Thoracic aorta (tissue), 2 donors: ENCODE results near the gene FGFR3. TPM values are rescaled to one million over a fixed set of nuclear protein-coding genes. Genes with fewer than 3 reads are reported as not detected.

Experiments
- ATAC-seq: fragments of 150-250 bp; one replicate; pipeline ENCODE4 v1.8.0; 2017; ENCODE audit warnings: low read depth; ENCODE audit not compliant: insufficient number of reproducible peaks, low FRiP score
- DNase-seq: peaks from one replicate; pipeline ENCODE4 v3.0.0-alpha.2; 2020; ENCODE audit warnings: low spot score
- H3K27ac ChIP-seq, 2 donors: fragments of 200-600 bp; sonication (generic); 1 replicate in 1 of 2; 2 replicates in 1 of 2; pipeline ENCODE4 v1.5.1; 2016; ENCODE audit warnings: mild to moderate bottlenecking in 2 of 2, moderate library complexity in 2 of 2
- H3K27me3 ChIP-seq: fragments of 200-600 bp; sonication (generic); replicated peaks from 2 replicates; pipeline ENCODE4 v1.6.0; 2016; ENCODE audit warnings: mild to moderate bottlenecking; ENCODE audit not compliant: insufficient read depth
- H3K36me3 ChIP-seq: fragments of 200-600 bp; sonication (generic); one replicate; pipeline ENCODE4 v1.5.1; 2016
- H3K4me1 ChIP-seq, 2 donors: fragments of 200-600 bp; sonication (generic); 1 replicate in 1 of 2; 2 replicates in 1 of 2; pipeline versions ENCODE4 v1.5.1 to v1.6.0; 2016; ENCODE audit warnings: low read depth in 2 of 2, mild to moderate bottlenecking in 1 of 2; ENCODE audit not compliant: control insufficient read depth in 1 of 2
- H3K4me3 ChIP-seq: fragments of 200-600 bp; sonication (generic); 2 replicates; pipeline ENCODE4 v1.5.1; 2016; ENCODE audit warnings: mild to moderate bottlenecking
- H3K9me3 ChIP-seq: fragments of 200-600 bp; sonication (generic); 2 replicates; pipeline ENCODE4 v1.5.1; 2016
- CTCF ChIP-seq: fragments of 200-600 bp; sonication (generic); IDR thresholded peaks from one replicate; pipeline ENCODE4 v1.5.1; 2019; ENCODE audit warnings: antibody characterized with exemption
- total RNA-seq, 2 donors: library from RNA; depleted of rRNA; stranded (reverse); fragments of >200 nt; gene quantifications; one replicate each; pipeline versions ENCODE4 v1.1.0 to v1.2.3, GENCODE V29; 2016

FGFR3 gene
- total RNA-seq, 2 donors from 2014 or later = 0.68 to 1.4 TPM

GRCh38 chr4:1776521-1777161 lies 16.5 kb upstream of the FGFR3 start:
- no peak overlapping the region for H3K27ac ChIP-seq
- H3K4me1 ChIP-seq = no peaks in the 10 kb centered on the region
- no peaks in the 10 kb centered on the region for H3K27me3 ChIP-seq
- ATAC-seq (no peak), DNase-seq (no peak)
- TF ChIP-seq CTCF = no peak
- no peaks in the 10 kb centered on the region for H3K36me3 ChIP-seq
- H3K4me3 ChIP-seq = no peak overlapping the region
- H3K9me3 ChIP-seq = no peaks in the 10 kb centered on the region

DNA sequence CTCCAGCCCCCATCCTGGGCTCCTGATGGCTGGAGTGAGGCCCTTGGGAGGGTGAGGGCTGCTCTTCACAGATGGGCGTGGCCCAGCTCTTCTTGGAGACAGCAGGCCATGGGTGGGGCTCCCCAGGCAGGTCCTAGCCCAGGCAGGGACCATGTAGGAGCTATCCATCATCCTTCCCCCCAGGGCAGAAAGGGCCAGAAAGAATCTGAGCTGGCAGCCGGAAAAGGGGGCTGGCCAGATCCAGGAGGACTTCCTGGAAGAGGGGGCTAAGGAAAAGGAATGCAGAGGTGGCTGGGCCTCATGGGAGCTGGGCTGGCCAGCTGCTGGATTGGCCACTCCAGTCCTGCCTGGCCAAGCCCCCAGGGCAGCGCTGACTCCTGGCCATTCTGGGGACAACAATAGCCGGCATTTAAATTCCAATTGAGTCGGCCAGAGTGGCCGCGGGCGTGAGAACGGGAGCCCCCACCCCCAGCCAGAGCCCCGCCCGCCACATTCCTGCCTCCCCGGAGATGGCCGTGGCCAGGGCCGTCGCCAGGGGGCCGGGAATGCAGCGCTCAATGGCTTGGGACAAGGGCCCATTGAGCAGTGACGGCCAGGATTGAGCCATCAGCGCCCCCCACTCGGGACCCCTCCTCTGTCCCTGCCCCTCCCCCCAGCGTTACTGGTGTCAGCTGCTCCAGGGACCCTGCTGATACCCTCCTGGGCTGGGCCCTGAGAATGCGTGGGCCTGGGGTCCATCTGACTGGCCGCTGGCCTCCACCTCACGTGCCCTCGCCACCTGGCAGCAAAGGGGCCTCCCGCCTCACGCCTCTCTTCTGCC lies 15.1 kb upstream of the FGFR3 start:
- TF ChIP-seq CTCF = no peak
- no peaks in the 10 kb centered on the region for H3K36me3 ChIP-seq
- ATAC-seq = no peak
- no peaks in the 10 kb centered on the region for H3K27me3 ChIP-seq
- no peaks in the 10 kb centered on the region for H3K4me1 ChIP-seq
- H3K4me3 ChIP-seq = no peak overlapping the region
- H3K9me3 ChIP-seq = no peaks in the 10 kb centered on the region
- no peak overlapping the region for H3K27ac ChIP-seq
- DNase-seq = no peak

DNA sequence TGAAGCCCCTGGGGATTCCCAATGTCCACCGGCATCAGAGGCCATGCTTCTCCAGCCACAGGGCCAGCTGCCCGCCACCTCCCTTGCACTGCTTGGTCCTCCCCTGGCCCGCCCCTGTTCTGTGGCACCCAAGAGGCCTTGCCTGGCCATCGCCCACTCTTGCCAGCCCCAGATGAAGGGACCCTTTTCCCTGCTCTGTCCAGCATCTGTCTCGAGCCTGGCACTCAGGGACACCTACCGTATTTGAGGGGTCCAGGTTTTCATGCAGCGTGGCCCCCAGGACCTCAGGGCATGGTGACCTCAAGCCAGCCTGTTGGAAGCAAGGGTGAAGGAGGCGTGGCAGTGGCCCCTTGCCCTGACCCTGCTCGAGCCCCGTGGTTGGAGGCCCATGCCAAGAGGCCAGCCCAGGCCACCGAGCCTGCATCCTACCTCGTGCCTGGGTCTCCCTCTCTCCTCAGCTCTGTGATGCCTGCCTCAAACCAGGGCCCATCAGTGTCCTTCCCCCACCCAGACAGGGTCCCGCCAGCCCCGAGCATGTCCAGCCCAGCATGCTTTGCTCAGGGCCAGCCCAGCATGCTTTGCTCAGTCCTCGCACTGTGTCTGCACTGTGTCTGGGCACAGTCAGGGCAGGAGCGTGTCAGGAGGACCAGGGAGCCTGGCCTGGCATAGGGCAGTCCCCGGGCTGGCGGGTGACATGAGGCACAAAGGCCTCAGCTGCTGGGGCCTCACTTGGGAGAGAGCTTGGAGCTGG lies 14.3 kb upstream of the FGFR3 start:
- Histone ChIP-seq H3K36me3 (no peaks in the 10 kb centered on the region), H3K4me3 (no peak overlapping the region), H3K27ac (no peak overlapping the region), H3K4me1 (no peaks in the 10 kb centered on the region), H3K9me3 (no peaks in the 10 kb centered on the region), H3K27me3 (no peaks in the 10 kb centered on the region)
- ATAC-seq (no peak), DNase-seq (no peak)
- no peak for TF ChIP-seq CTCF

- TF ChIP-seq CTCF = no peak
- Histone ChIP-seq H3K4me1 (no peaks in the 10 kb centered on the region), H3K4me3 (no peak overlapping the region), H3K27ac (no peak overlapping the region), H3K27me3 (no peaks in the 10 kb centered on the region), H3K9me3 (no peaks in the 10 kb centered on the region), H3K36me3 (no peaks in the 10 kb centered on the region)
- DNase-seq (no peak), ATAC-seq (no peak)
Measured at GRCh38 chr4:1779588-1780382, 13.3 kb upstream of the FGFR3 start.
